CD4-positive, alpha-beta T cell treated with Interleukin-2 at 100 ng/mL for 4 hours (primary cell): Measurements from ENCODE around the gene EPRS1.
"Not testable (repeated sequence)": the region's sequence is repeated elsewhere in the genome, so short reads cannot be mapped to it uniquely, and the experiment has no call there.

Source experiments
- DNase-seq: peaks from one replicate; pipeline ENCODE4 v3.0.0-alpha.2; 2020; ENCODE audit warnings: low spot score

Gene EPRS1

GRCh38 chr1:220038640-220039039 lies 7.7 kb downstream of the EPRS1 start:
- DNase-seq, result no peak

- not testable (repeated sequence) for DNase-seq
Observed at GRCh38 chr1:220037810-220038209, 8.5 kb downstream of the EPRS1 start.

GRCh38 chr1:220032911-220033310 lies 13.4 kb downstream of the EPRS1 start:
- no peak for DNase-seq

- no peak for DNase-seq
Observed at GRCh38 chr1:220031287-220031686, 15.0 kb downstream of the EPRS1 start.

GRCh38 chr1:220028346-220028895 lies 17.9 kb downstream of the EPRS1 start:
- DNase-seq, result no peak

DNA sequence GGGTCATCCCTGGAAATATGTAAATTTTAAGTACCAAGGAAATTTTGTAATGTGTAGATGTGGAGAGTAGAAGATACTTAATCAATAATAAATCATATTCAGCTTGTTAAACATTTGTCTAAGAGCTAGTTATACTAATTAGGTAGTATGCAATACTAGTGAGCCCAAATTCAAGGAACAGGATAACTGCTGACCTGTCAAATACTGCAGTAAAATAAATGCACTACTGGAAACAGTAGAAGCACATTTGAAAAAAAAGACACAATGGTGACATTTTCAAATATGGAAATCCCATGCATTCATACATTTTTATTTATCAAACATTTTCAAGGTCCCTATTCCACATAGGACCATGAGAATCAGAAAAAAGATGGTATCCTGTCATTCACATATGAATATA lies 27.2 kb downstream of the EPRS1 start:
- DNase-seq, result no peak

- no peak for DNase-seq
Observed at GRCh38 chr1:220013497-220013896, 32.8 kb downstream of the EPRS1 start.

DNA sequence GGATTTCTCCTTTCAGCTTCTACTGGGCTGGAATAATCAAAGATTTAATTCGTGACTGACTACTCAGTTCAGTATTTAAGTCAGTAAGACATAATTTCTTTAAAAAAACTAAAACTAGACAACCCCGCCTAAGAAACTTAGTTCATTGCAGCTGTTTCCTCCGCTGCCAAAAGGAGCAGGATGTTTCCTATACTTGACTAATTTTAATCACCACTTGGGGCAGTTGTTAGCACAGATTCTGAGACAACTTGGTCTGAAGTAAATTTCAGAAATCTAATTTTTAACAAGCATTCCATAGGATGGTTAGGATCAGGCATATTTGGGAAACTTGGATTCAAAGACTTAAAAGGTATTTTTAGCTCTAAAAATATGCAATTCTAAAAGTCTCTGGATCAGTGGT lies 34.0 kb downstream of the EPRS1 start:
- DNase-seq, result no peak

GRCh38 chr1:220011620-220012019 lies 34.7 kb downstream of the EPRS1 start:
- DNase-seq, result no peak

DNA sequence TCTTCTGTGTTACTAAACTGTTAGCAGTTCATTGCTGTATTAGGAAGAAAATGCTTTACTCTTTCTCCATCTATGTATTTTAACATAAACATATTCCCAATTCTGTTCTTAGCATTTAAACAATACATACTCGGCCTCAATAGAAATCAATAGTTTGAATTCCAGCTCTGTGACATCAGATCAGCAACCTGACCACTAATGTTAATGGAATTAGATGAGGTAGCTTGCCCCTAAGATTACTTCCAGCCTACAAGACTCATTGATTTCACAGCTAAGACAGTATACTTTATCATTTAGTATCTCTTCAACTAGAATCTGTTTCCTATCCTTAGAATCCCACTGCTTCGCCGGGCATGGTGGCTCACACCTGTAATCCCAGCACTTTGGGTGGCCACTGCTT lies 38.9 kb downstream of the EPRS1 start:
- DNase-seq, result no peak

GRCh38 chr1:220005489-220005888 lies 40.8 kb downstream of the EPRS1 start:
- no peak for DNase-seq

DNA sequence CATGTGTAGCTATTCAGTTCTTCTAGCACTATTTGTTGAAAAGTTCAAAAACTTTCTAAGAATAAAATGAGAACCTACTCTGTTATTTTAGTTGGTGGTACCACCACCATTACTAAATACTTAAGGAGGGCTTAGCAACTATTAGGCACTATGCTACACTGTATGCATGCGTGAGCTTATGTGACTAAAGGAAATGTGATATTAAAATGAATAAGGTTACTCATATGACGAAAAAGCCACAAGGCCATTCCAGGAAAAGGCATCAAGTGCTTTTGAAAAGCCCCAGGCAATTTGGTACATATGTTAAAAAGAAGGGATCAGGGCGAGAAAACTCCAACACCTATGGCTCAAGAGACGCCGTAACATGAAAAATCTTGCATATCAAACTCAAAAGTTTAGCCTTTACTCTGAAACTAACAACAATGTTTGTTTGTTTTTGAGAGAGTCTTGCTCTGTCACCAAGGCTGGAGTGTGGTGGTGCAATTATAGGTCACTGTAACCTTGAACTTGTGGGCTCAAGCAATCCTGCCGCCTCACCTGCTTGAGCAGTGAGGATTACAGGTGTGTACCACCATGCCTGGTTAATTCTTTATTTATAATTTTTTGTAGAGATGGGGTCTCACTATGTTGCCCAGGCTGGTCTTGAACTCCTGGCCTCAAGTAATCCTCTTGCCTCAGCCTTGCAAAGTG lies 42.5 kb downstream of the EPRS1 start:
- no peak for DNase-seq

DNA sequence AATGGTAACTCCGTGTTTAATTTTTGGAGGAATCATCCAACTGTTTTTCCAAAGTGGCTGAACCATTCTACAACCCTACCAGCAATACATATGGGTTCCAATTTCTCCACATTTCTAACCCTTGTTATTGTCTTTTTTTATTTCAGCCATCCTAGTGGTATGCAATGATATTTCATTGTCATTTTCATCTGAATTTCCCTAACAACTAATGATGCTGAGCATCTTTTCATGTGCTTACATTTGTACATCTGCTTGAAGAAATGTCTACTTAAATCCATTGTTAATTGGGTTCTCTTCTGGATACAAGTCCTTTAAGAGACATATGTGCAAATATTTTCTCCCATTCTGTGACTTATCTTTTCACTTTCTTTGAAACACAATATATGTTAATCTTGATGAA lies 43.3 kb downstream of the EPRS1 start:
- no peak for DNase-seq

DNA sequence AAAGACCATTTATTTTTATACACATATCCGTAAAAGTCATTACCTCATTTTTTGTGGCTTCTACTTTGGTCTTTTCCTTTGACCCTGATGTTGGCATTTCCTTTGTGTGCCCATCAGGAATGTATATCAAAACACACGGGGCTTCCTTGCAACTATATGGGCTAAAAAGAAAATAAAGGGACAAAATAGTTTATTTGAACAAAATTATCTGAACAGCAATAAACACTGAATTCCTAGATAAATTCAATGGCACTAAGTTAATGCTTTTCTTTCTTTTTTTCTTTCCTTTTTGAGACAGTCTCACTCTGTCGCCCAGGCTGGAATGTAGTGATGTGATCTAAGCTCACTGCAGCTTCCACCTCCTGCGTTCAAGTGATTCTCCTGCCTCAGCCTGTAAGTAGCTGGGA lies 45.2 kb downstream of the EPRS1 start:
- no peak for DNase-seq

- no peak for DNase-seq
Observed at GRCh38 chr1:219999821-220000220, 46.5 kb downstream of the EPRS1 start.
